ENCODE measurements around the gene FGD5. TPM values are rescaled to one million over a fixed set of nuclear protein-coding genes. Genes with fewer than 3 reads are reported as not detected.
"Not testable (repeated sequence)": the region's sequence is repeated elsewhere in the genome, so short reads cannot be mapped to it uniquely, and the experiment has no call there.

Gene FGD5
- total and polyA plus RNA-seq, 4 donors = 2.5 to 61.6 (median 20.0) TPM

DNA sequence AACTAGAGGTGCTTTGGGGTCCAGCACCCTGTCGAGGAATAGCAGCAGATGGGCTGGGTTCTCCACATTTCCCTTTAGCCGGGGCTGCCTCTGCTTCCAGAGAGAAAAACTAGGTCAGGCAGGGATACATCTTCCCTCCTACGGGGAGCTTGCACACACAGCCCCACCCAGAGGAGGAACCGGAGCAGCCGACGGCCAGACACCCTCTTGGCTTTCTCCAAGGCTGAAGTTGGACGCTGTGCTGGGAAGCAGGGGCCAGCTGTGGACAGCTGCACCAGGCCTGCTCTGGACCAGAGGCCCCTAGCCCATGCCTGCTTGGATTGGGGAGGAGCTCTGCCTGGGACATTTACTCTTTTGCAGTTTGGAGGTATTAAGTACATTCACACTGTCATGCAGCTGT lies 84.0 kb downstream of the FGD5 start:
- WGBS, 2 donors = 27 to 28% methylated on average over 7 of the region's 7 CpGs
- Histone ChIP-seq H3K27me3 (ENCODE audit: control insufficient read depth in 1 of 2, insufficient read depth in 2 of 2, low read length in 1 of 2) (peaks cover 0 to 3% of the 10 kb centered on the region in 2 donors), H3K4me3 (ENCODE audit: low read length in 2 of 2) (no peak overlapping the region), H3K9me3 (ENCODE audit: control insufficient read depth, low read length) (no peaks in the 10 kb centered on the region), H3K36me3 (ENCODE audit: control insufficient read depth in 1 of 2, insufficient read depth in 2 of 2, low read length in 1 of 2) (no peaks in the 10 kb centered on the region), H3K4me1 (ENCODE audit: control insufficient read depth in 1 of 2, insufficient read depth in 2 of 2, low read length in 2 of 2) (no peaks in the 10 kb centered on the region), H3K27ac (ENCODE audit: low read depth in 1 of 2, low read length in 2 of 2) (no peak overlapping the region)
- intact Hi-C loops (cut with DNase I) = no loop called here
- DNase-seq (peak in 1 of 2 donors; percentile 64), ATAC-seq (ENCODE audit: low FRiP score) (peak; percentile 71)

DNA sequence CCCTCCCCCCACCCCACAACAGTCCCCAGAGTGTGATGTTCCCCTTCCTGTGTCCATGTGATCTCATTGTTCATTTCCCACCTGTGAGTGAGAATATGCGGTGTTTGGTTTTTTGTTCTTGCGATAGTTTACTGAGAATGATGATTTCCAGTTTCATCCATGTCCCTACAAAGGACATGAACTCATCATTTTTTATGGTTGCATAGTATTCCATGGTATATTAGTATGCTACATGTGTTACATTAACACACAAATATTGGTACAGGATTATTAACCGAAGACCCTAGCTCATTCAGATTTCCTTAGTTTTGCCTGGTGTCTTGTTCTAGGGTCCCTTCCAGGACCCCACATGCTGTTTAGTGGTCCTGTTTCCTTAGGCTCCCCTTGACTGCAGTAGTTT lies 84.7 kb downstream of the FGD5 start:
- DNase-seq; H3K4me1 ChIP-seq (ENCODE audit: control insufficient read depth in 1 of 2, insufficient read depth in 2 of 2, low read length in 2 of 2); H3K27ac ChIP-seq (ENCODE audit: low read depth in 1 of 2, low read length in 2 of 2); intact Hi-C loops (cut with DNase I); ATAC-seq (ENCODE audit: low FRiP score); H3K9me3 ChIP-seq (ENCODE audit: control insufficient read depth, low read length); H3K27me3 ChIP-seq (ENCODE audit: control insufficient read depth in 1 of 2, insufficient read depth in 2 of 2, low read length in 1 of 2); H3K4me3 ChIP-seq (ENCODE audit: low read length in 2 of 2); H3K36me3 ChIP-seq (ENCODE audit: control insufficient read depth in 1 of 2, insufficient read depth in 2 of 2, low read length in 1 of 2): not testable (repeated sequence)
- WGBS, 2 donors = 97 to 100% methylated on average over 1 of the region's 3 CpGs

DNA sequence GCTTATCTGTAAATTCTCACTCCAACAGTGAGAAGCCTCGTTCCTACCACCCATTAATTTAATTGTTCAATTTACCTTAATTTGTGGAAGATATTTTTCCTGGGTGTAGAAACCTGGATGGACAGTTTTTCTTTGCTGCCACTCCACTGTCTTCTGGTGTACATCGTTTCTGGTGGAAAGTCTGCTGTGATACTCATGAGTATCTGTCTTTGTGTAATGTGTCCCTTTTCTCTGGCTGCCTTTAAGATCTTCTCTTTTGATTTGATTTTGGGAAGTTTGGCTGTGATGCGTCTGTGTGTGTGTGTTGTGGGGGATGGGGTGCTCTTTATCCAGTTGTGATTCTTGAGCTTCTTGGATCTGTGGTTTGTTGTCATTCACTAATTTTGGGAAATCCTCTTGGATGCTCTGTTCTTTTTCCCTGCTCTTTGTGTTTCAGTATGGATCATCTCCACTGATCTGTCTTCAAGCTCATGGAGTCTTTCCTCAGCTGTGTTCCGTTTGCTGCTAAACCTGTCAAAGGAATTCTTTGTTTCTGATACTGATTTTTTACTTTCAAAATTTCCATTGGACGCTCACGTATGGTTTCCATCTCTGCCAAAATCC lies 86.4 kb downstream of the FGD5 start:
- ATAC-seq (ENCODE audit: low FRiP score) (no peak), DNase-seq (no peak)
- Histone ChIP-seq H3K4me1 (ENCODE audit: control insufficient read depth in 1 of 2, insufficient read depth in 2 of 2, low read length in 2 of 2) (no peaks in the 10 kb centered on the region), H3K4me3 (ENCODE audit: low read length in 2 of 2) (no peak overlapping the region), H3K9me3 (ENCODE audit: control insufficient read depth, low read length) (no peaks in the 10 kb centered on the region), H3K27ac (ENCODE audit: low read depth in 1 of 2, low read length in 2 of 2) (no peak overlapping the region), H3K36me3 (ENCODE audit: control insufficient read depth in 1 of 2, insufficient read depth in 2 of 2, low read length in 1 of 2) (no peaks in the 10 kb centered on the region), H3K27me3 (ENCODE audit: control insufficient read depth in 1 of 2, insufficient read depth in 2 of 2, low read length in 1 of 2) (peaks cover 0 to 3% of the 10 kb centered on the region in 2 donors)
- WGBS, 2 donors = 93 to 95% methylated on average over 6 of the region's 6 CpGs
- intact Hi-C loops (cut with DNase I) = no loop called here

DNA sequence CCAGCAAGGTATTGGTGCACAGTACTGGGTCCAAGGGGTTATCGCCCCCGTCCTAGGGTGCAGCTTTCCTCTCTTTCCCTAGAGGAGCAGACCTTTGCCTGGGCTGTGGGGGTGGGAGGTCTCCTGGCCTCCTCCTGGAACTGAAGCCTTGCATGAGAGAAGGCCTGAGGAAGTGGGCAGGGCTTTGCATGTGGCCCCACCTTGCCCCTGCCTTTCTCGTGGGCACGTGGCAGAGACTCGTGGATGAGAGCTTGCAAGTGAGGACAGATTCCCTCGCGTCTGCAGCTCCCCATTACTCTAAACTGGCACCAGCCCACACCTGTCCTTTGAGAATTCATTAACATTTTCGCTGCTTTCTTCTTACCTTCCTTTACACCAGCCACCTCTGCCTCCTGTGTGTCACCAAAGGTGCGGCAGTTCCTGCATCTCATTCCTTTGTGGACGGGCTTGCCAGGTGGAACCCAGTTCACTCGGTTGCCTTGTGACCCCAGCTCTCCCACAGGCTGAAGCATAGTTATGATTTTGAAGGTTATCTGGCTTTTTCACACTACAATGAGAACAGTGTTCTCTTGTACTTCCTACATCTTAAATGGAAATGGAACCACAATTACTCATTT lies 87.7 kb downstream of the FGD5 start:
- ATAC-seq (ENCODE audit: low FRiP score) = no peak
- intact Hi-C loops (cut with DNase I) = no loop called here
- WGBS, 2 donors = 82 to 96% methylated on average over 11 of the region's 11 CpGs

DNA sequence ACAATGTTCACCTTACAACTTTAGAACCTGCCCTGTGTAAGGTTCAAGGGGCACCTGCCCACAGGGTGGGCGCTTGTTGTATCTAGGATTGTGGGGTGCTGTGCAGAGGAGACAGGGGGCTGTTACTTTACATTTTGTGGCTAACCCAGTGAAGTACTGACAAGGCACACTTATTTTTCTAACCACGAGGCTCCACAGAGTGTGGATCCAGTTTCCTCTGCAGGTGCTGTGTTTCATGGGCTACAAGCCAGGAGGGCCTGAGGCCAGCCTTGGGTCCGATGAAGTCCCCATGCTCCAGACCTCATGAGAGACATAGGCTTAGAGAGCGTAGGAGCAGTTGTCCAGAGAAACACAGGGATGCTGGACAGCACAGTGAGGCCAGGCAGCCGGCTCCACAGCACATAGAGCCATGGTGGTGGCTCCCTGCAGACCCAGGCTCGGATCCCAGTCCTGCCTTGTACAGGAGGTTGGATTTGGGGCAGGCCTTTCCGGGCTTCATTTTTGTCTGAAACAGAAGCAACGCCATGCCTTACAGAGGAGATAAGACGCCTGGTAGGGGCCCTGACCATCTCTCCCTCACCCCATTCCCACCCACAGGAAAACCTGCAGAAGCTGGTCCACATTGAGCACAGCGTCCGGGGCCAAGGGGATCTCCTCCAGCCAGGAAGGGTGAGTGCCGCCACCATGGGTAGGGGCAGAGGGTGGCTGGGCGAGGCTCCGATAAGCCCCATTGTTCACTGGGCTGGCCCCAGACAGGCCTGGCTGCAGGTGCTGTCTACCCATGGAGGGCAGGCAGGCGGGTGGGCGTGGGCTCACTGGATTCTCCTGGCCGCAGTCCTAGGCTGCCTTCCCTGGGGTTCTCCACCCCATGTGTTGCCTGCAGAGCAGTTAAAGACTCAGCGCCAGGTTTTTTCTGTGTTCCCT lies 88.5 kb downstream of the FGD5 start:
- Histone ChIP-seq H3K9me3 (ENCODE audit: control insufficient read depth, low read length) (no peaks in the 10 kb centered on the region), H3K27me3 (ENCODE audit: control insufficient read depth in 1 of 2, insufficient read depth in 2 of 2, low read length in 1 of 2) (no peaks in the 10 kb centered on the region), H3K36me3 (ENCODE audit: control insufficient read depth in 1 of 2, insufficient read depth in 2 of 2, low read length in 1 of 2) (no peaks in the 10 kb centered on the region), H3K27ac (ENCODE audit: low read depth in 1 of 2, low read length in 2 of 2) (no peak overlapping the region), H3K4me1 (ENCODE audit: control insufficient read depth in 1 of 2, insufficient read depth in 2 of 2, low read length in 2 of 2) (no peaks in the 10 kb centered on the region), H3K4me3 (ENCODE audit: low read length in 2 of 2) (no peak overlapping the region)
- ATAC-seq (ENCODE audit: low FRiP score) (peak; percentile 37), DNase-seq (no peak)
- intact Hi-C loops (cut with DNase I) = no loop called here
- WGBS, 2 donors = 82 to 90% methylated on average over 18 of the region's 18 CpGs

More for the DNA sequence above, 87.7 kb downstream of the FGD5 start:
- no peak for DNase-seq
- H3K4me3 ChIP-seq (ENCODE audit: low read length in 2 of 2) = no peak overlapping the region
- no peak overlapping the region for H3K27ac ChIP-seq (ENCODE audit: low read depth in 1 of 2, low read length in 2 of 2)
- no peaks in the 10 kb centered on the region for H3K9me3 ChIP-seq (ENCODE audit: control insufficient read depth, low read length)
- no peaks in the 10 kb centered on the region for H3K27me3 ChIP-seq (ENCODE audit: control insufficient read depth in 1 of 2, insufficient read depth in 2 of 2, low read length in 1 of 2)
- H3K4me1 ChIP-seq (ENCODE audit: control insufficient read depth in 1 of 2, insufficient read depth in 2 of 2, low read length in 2 of 2) = no peaks in the 10 kb centered on the region
- no peaks in the 10 kb centered on the region for H3K36me3 ChIP-seq (ENCODE audit: control insufficient read depth in 1 of 2, insufficient read depth in 2 of 2, low read length in 1 of 2)

DNA sequence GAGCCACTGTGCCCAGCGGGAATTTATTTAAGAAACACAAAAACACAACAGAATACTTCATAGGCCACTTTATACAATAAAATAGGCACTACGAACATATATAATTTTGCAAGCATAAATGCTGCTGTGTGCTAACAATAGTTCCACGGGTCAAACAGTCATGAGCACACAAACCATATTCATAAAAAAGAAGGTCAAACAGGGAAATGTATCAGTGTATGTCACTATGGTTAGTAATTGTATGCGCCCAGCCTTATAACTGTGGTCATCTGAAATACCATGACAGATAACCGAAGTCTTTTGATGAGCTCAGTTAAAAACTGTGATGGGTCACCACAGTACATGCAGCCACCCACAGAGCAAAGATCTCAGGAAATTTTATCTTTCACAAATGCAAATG lies 90.5 kb downstream of the FGD5 start:
- intact Hi-C loops (cut with DNase I) = no loop called here
- Histone ChIP-seq H3K4me1 (ENCODE audit: control insufficient read depth in 1 of 2, insufficient read depth in 2 of 2, low read length in 2 of 2) (no peaks in the 10 kb centered on the region), H3K27ac (ENCODE audit: low read depth in 1 of 2, low read length in 2 of 2) (no peak overlapping the region), H3K27me3 (ENCODE audit: control insufficient read depth in 1 of 2, insufficient read depth in 2 of 2, low read length in 1 of 2) (no peaks in the 10 kb centered on the region), H3K36me3 (ENCODE audit: control insufficient read depth in 1 of 2, insufficient read depth in 2 of 2, low read length in 1 of 2) (no peaks in the 10 kb centered on the region), H3K9me3 (ENCODE audit: control insufficient read depth, low read length) (no peaks in the 10 kb centered on the region), H3K4me3 (ENCODE audit: low read length in 2 of 2) (no peak overlapping the region)
- DNase-seq = no peak
- ATAC-seq (ENCODE audit: low FRiP score) = no peak
- 95 to 96% methylated on average over 5 of the region's 5 CpGs for WGBS, 2 donors

DNA sequence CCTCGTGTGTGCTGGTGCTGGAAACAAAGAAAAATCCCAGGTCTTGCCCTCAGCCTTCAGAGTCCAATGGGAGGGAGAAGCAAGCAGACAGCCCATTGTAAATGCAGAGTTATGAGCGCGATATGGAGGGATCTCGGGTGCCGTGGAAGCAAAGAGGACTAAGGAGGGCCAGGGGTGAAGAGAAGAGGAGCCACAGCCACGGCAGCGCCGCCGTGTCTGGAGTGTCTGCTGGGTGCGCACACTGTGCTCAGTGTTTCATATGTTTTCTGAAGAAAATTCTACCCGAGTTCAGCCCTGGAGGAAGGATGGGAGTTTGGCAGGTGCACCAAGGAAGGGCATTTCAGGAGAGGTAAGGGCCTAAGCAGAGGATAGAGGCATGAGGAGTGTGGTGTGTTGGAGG lies 92.9 kb downstream of the FGD5 start:
- 92% methylated on average over 11 of the region's 11 CpGs for WGBS, 2 donors
- intact Hi-C loops (cut with DNase I) = loop anchor here in 1 of 2 donors (10.0 kb wide), 1 partner anchor 397 kb away; no protein-coding TSS in a partner anchor

DNA sequence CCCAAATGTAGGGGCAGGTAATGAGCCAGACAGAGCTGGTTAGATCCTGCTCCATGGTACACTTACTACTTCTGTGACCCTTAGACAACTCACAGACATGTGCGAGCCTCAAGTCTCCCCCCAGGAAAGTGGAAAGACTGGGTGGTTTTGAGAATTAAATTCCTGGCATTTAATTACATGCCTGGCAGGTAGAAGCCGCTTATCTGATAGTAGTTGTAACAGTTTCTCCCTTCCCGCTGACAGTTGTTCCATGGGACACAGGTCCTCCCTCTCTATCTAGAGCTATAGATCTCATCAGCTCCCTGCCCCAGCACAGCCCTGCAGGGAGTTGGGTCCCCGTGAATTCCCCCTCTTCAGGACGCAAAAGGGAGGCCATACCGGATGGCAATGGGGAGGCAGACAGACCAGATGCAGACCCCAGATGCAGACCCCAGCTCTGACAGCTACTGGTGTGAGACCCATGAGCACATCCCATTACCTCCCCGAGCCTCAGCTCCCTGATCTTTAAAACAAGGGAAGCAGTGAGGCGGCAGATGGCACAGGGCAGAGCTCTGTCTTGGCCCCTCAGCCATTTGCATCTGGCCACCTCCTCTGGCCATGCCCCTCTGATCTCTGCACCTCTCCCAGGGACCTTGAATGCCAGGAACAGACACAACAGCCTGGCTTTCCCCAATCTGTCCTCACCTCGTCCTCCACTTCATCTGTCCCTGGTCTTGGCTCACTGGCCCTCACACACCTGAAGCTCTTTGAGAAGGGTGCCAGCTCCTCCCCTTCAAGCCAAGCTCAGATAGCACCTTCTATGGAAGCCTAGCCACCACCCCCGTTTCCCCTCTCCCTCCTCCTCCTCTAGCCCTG lies 94.5 kb downstream of the FGD5 start:
- ATAC-seq (ENCODE audit: low FRiP score) = no peak
- H3K4me3 ChIP-seq (ENCODE audit: low read length in 2 of 2) = no peak overlapping the region
- H3K27me3 ChIP-seq (ENCODE audit: control insufficient read depth in 1 of 2, insufficient read depth in 2 of 2, low read length in 1 of 2) = no peaks in the 10 kb centered on the region
- no peaks in the 10 kb centered on the region for H3K9me3 ChIP-seq (ENCODE audit: control insufficient read depth, low read length)
- no peak for DNase-seq
- intact Hi-C loops (cut with DNase I) = loop anchor here in 1 of 2 donors (10.0 kb wide), 1 partner anchor 398 kb away; no protein-coding TSS in a partner anchor
- H3K36me3 ChIP-seq (ENCODE audit: control insufficient read depth in 1 of 2, insufficient read depth in 2 of 2, low read length in 1 of 2) = no peaks in the 10 kb centered on the region
- 91 to 92% methylated on average over 10 of the region's 10 CpGs for WGBS, 2 donors
- no peak overlapping the region for H3K27ac ChIP-seq (ENCODE audit: low read depth in 1 of 2, low read length in 2 of 2)
- no peaks in the 10 kb centered on the region for H3K4me1 ChIP-seq (ENCODE audit: control insufficient read depth in 1 of 2, insufficient read depth in 2 of 2, low read length in 2 of 2)

More for the DNA sequence above, 92.9 kb downstream of the FGD5 start:
- no peak for ATAC-seq (ENCODE audit: low FRiP score)
- Histone ChIP-seq H3K9me3 (ENCODE audit: control insufficient read depth, low read length) (no peaks in the 10 kb centered on the region), H3K4me1 (ENCODE audit: control insufficient read depth in 1 of 2, insufficient read depth in 2 of 2, low read length in 2 of 2) (no peaks in the 10 kb centered on the region), H3K4me3 (ENCODE audit: low read length in 2 of 2) (no peak overlapping the region), H3K27me3 (ENCODE audit: control insufficient read depth in 1 of 2, insufficient read depth in 2 of 2, low read length in 1 of 2) (no peaks in the 10 kb centered on the region), H3K36me3 (ENCODE audit: control insufficient read depth in 1 of 2, insufficient read depth in 2 of 2, low read length in 1 of 2) (no peaks in the 10 kb centered on the region), H3K27ac (ENCODE audit: low read depth in 1 of 2, low read length in 2 of 2) (no peak overlapping the region)
- no peak for DNase-seq

Measured in aorta (tissue), 5 donors.